Adipocyte (in vitro differentiated cells): ENCODE data around the gene ADORA2B.

Experiments used
- DNase-seq: peaks from one replicate; pipeline ENCODE4 v3.0.0-alpha.2; 2015; ENCODE audit warnings: low read depth
- H3K27me3 ChIP-seq: replicated peaks from 2 replicates; pipeline ENCODE4 v1.7.0; 2013; ENCODE audit warnings: mild to moderate bottlenecking, low read length, moderate library complexity; ENCODE audit not compliant: control insufficient read depth, insufficient read depth
- H3K36me3 ChIP-seq: 2 replicates; pipeline ENCODE4 v1.7.0; 2013; ENCODE audit warnings: low read length, mild to moderate bottlenecking, moderate library complexity; ENCODE audit not compliant: control insufficient read depth, insufficient read depth, severe bottlenecking
- H3K4me1 ChIP-seq: 2 replicates; pipeline ENCODE4 v1.7.0; 2013; ENCODE audit warnings: mild to moderate bottlenecking, low read length, moderate library complexity; ENCODE audit not compliant: control insufficient read depth, insufficient read depth
- H3K4me3 ChIP-seq: 2 replicates; pipeline ENCODE4 v1.7.0; 2013; ENCODE audit warnings: mild to moderate bottlenecking, low read length, moderate library complexity
- H3K9ac ChIP-seq: 2 replicates; pipeline ENCODE4 v1.7.0; 2013; ENCODE audit warnings: mild to moderate bottlenecking, low read length, moderate library complexity
- H3K9me3 ChIP-seq: 2 replicates; pipeline ENCODE4 v1.7.0; 2013; ENCODE audit warnings: mild to moderate bottlenecking, low read length, moderate library complexity; ENCODE audit not compliant: control insufficient read depth

ADORA2B gene

GRCh38 chr17:16023881-16024280 is 79.0 kb downstream of the ADORA2B start:
- Histone ChIP-seq H3K36me3 (peaks cover 92% of the 10 kb centered on the region), H3K4me1 (peaks cover 16% of the 10 kb centered on the region), H3K4me3 (no peak overlapping the region), H3K9ac (no peak overlapping the region), H3K9me3 (no peaks in the 10 kb centered on the region), H3K27me3 (no peaks in the 10 kb centered on the region)
- no peak for DNase-seq

GRCh38 chr17:16025202-16025601 is 80.3 kb downstream of the ADORA2B start:
- Histone ChIP-seq H3K9me3 (no peaks in the 10 kb centered on the region), H3K27me3 (no peaks in the 10 kb centered on the region), H3K9ac (no peak overlapping the region), H3K36me3 (peaks cover 94% of the 10 kb centered on the region), H3K4me1 (peaks cover 18% of the 10 kb centered on the region), H3K4me3 (no peak overlapping the region)
- DNase-seq: no peak
